Thyroid gland (tissue), 4 donors: ENCODE data around the gene CBR1. TPM values are rescaled to one million over a fixed set of nuclear protein-coding genes. Genes with fewer than 3 reads are reported as not detected.

ENCODE experiments used
- DNase-seq, 2 donors: peaks; one replicate each; pipeline ENCODE4 v3.0.0-alpha.2; 2019
- H3K27ac ChIP-seq, 3 donors: fragments of 200-600 bp; sonication (generic); 1 replicate in 2 of 3; 2 replicates in 1 of 3; pipeline ENCODE4 v1.5.1; 2016 to 2019; ENCODE audit warnings: mild to moderate bottlenecking in 1 of 3, moderate library complexity in 1 of 3
- H3K27me3 ChIP-seq: fragments of 200-600 bp; sonication (generic); one replicate; pipeline ENCODE4 v1.5.1; 2019
- H3K36me3 ChIP-seq, 2 donors: fragments of 200-600 bp; sonication (generic); one replicate each; pipeline ENCODE4 v1.5.1; 2016 to 2019
- H3K4me1 ChIP-seq, 2 donors: fragments of 200-600 bp; sonication (generic); one replicate each; pipeline ENCODE4 v1.5.1; 2017 to 2019
- H3K4me3 ChIP-seq, 3 donors: fragments of 200-600 bp; sonication (generic); replicated peaks in 1 of 3; 1 replicate in 2 of 3; 2 replicates in 1 of 3; pipeline ENCODE4 v1.5.1; 2016; ENCODE audit warnings: mild to moderate bottlenecking in 1 of 3
- H3K9me3 ChIP-seq: fragments of 200-600 bp; sonication (generic); one replicate; pipeline ENCODE4 v1.5.1; 2017
- CTCF ChIP-seq, 6 experiments: fragments of 200-600 bp in 3 of 6; fragments of 450-650 bp in 3 of 6; sonication (generic) in 3 of 6; IDR thresholded peaks; one replicate each; pipeline ENCODE4 v1.5.1; 2016 to 2019; ENCODE audit warnings: antibody characterized with exemption in 6 of 6, mild to moderate bottlenecking in 2 of 6, inconsistent platforms in 1 of 6, moderate library complexity in 1 of 6
- POLR2A ChIP-seq, 2 donors: fragments of 450-650 bp; IDR thresholded peaks; one replicate each; pipeline ENCODE4 v1.6.1; 2017; ENCODE audit warnings: antibody characterized with exemption in 2 of 2, mild to moderate bottlenecking in 2 of 2, moderate library complexity in 1 of 2
- WGBS, 2 donors: methylation state at CpG; one replicate each; pipeline ENCODE4 v1.1.5; 2017; 5-methylcytosine and 5-hydroxymethylcytosine counted together
- intact Hi-C: fragments of 100-400 bp; cut with DNase I; formaldehyde crosslinking; loops from one replicate; pipeline ENCODE4 v1.15.1; 2023
- total RNA-seq, 4 donors: library from RNA; depleted of rRNA; stranded (reverse); fragments of >200 nt; gene quantifications; one replicate each; pipeline ENCODE4 v1.2.3, GENCODE V29; 2016

The CBR1 gene
- total RNA-seq, 4 donors from 2014 or later, result 206 to 600 (median 418) TPM

GRCh38 chr21:36103434-36103833, 33.6 kb downstream of the CBR1 start:
- H3K27me3 ChIP-seq, result no peaks in the 10 kb centered on the region
- no peaks in the 10 kb centered on the region for H3K9me3 ChIP-seq
- H3K27ac ChIP-seq, result no peak overlapping the region
- H3K4me3 ChIP-seq, result no peak overlapping the region
- no peaks in the 10 kb centered on the region for H3K36me3 ChIP-seq
- no peak for DNase-seq
- TF ChIP-seq POLR2A (IDR thresholded peaks at IDR 0.05), result no peak
- intact Hi-C loops, result no loop called here
- peaks cover 0 to 9% of the 10 kb centered on the region in 2 donors for H3K4me1 ChIP-seq

GRCh38 chr21:36104317-36105300, 34.8 kb downstream of the CBR1 start:
- 26 to 31% methylated on average over 28 to 29 of the region's 29 CpGs for WGBS, 2 donors
- no peak overlapping the region for H3K4me3 ChIP-seq
- intact Hi-C loops, result no loop called here

GRCh38 chr21:36105327-36105842, 35.6 kb downstream of the CBR1 start:
- 76 to 77% methylated on average over 4 of the region's 4 CpGs for WGBS, 2 donors
- peaks cover 0 to 8% of the 10 kb centered on the region in 2 donors for H3K4me1 ChIP-seq
- no peak for DNase-seq
- no peaks in the 10 kb centered on the region for H3K9me3 ChIP-seq
- intact Hi-C loops, result no loop called here
- TF ChIP-seq CTCF (IDR thresholded peaks at IDR 0.05) (no peak), POLR2A (IDR thresholded peaks at IDR 0.05) (no peak)
- no peak overlapping the region for H3K27ac ChIP-seq
- H3K4me3 ChIP-seq, result no peak overlapping the region
- no peaks in the 10 kb centered on the region for H3K36me3 ChIP-seq
- no peaks in the 10 kb centered on the region for H3K27me3 ChIP-seq

More at GRCh38 chr21:36104317-36105300, 34.8 kb downstream of the CBR1 start:
- Histone ChIP-seq H3K4me1 (peaks cover 0 to 8% of the 10 kb centered on the region in 2 donors), H3K36me3 (no peaks in the 10 kb centered on the region), H3K27me3 (no peaks in the 10 kb centered on the region), H3K27ac (no peak overlapping the region), H3K9me3 (no peaks in the 10 kb centered on the region)
- DNase-seq, result peak; percentile 63 to 69
- TF ChIP-seq POLR2A (IDR thresholded peaks at IDR 0.05) (no peak), CTCF (IDR thresholded peaks at IDR 0.05) (peak in 2 of 6 experiments; percentile 46 to 51)

GRCh38 chr21:36109868-36110267, 40.0 kb downstream of the CBR1 start:
- Histone ChIP-seq H3K36me3 (no peaks in the 10 kb centered on the region), H3K27me3 (no peaks in the 10 kb centered on the region), H3K4me1 (peaks cover 0 to 6% of the 10 kb centered on the region in 2 donors), H3K9me3 (no peaks in the 10 kb centered on the region), H3K4me3 (no peak overlapping the region), H3K27ac (no peak overlapping the region)
- WGBS, 2 donors, result 94 to 95% methylated on average over 10 of the region's 10 CpGs
- no peak for DNase-seq
- intact Hi-C loops, result loop anchor here (5.0 kb wide), 1 partner anchor 38 kb away; the partner anchor contains the start of gene CBR1
- no peak for TF ChIP-seq CTCF (IDR thresholded peaks at IDR 0.05)
- no peak for TF ChIP-seq POLR2A (IDR thresholded peaks at IDR 0.05)

GRCh38 chr21:36111238-36111637, 41.4 kb downstream of the CBR1 start:
- intact Hi-C loops, result loop anchor here (5.0 kb wide), 1 partner anchor 39 kb away; the partner anchor contains the start of gene CBR1
- DNase-seq, result peak; percentile 51 to 62
- Histone ChIP-seq H3K36me3 (no peaks in the 10 kb centered on the region), H3K4me3 (no peak overlapping the region), H3K4me1 (peaks cover 0 to 4% of the 10 kb centered on the region in 2 donors), H3K27ac (no peak overlapping the region), H3K27me3 (no peaks in the 10 kb centered on the region), H3K9me3 (no peaks in the 10 kb centered on the region)
- no peak for TF ChIP-seq POLR2A (IDR thresholded peaks at IDR 0.05)
- no peak for TF ChIP-seq CTCF (IDR thresholded peaks at IDR 0.05)
- WGBS, 2 donors, result 62 to 71% methylated on average over 8 of the region's 8 CpGs
